Thoracic aorta (tissue), 2 donors: Measurements from ENCODE around the gene GSG1. TPM values are rescaled to one million over a fixed set of nuclear protein-coding genes. Genes with fewer than 3 reads are reported as not detected.

Experiments used
- ATAC-seq: fragments of 150-250 bp; one replicate; pipeline ENCODE4 v1.8.0; 2017; ENCODE audit warnings: low read depth; ENCODE audit not compliant: insufficient number of reproducible peaks, low FRiP score
- DNase-seq: peaks from one replicate; pipeline ENCODE4 v3.0.0-alpha.2; 2020; ENCODE audit warnings: low spot score
- H3K27ac ChIP-seq, 2 donors: fragments of 200-600 bp; sonication (generic); 1 replicate in 1 of 2; 2 replicates in 1 of 2; pipeline ENCODE4 v1.5.1; 2016; ENCODE audit warnings: mild to moderate bottlenecking in 2 of 2, moderate library complexity in 2 of 2
- H3K27me3 ChIP-seq: fragments of 200-600 bp; sonication (generic); replicated peaks from 2 replicates; pipeline ENCODE4 v1.6.0; 2016; ENCODE audit warnings: mild to moderate bottlenecking; ENCODE audit not compliant: insufficient read depth
- H3K36me3 ChIP-seq: fragments of 200-600 bp; sonication (generic); one replicate; pipeline ENCODE4 v1.5.1; 2016
- H3K4me1 ChIP-seq, 2 donors: fragments of 200-600 bp; sonication (generic); 1 replicate in 1 of 2; 2 replicates in 1 of 2; pipeline versions ENCODE4 v1.5.1 to v1.6.0; 2016; ENCODE audit warnings: low read depth in 2 of 2, mild to moderate bottlenecking in 1 of 2; ENCODE audit not compliant: control insufficient read depth in 1 of 2
- H3K4me3 ChIP-seq: fragments of 200-600 bp; sonication (generic); 2 replicates; pipeline ENCODE4 v1.5.1; 2016; ENCODE audit warnings: mild to moderate bottlenecking
- H3K9me3 ChIP-seq: fragments of 200-600 bp; sonication (generic); 2 replicates; pipeline ENCODE4 v1.5.1; 2016
- total RNA-seq, 2 donors: library from RNA; depleted of rRNA; stranded (reverse); fragments of >200 nt; gene quantifications; one replicate each; pipeline versions ENCODE4 v1.1.0 to v1.2.3, GENCODE V29; 2016
- TF ChIP-seq, protein P1 (sequence below): fragments of 200-600 bp; sonication (generic); IDR thresholded peaks from one replicate; pipeline ENCODE4 v1.5.1; 2019; ENCODE audit warnings: antibody characterized with exemption

GSG1 gene
- total RNA-seq, 2 donors from 2014 or later: not detected

DNA sequence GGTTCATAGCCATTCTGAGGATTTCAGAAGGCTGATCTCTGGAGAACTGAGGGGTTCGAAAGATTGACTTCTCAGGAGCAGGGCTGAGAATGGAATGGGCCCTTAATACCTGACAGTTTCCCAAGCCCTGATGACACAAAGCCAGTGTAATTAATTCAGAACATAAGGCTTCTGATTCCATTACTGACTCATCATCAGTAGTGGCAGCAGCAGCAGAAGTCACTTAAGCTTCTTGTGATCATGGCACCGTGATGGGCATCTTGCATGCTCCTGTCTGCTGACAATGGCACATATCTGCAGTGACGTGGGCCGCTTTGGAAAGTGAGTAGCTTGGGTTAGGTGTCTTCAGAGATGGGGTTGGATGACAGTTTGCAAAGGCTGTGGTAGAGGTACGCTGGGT lies 38.2 kb upstream of the GSG1 start:
- H3K27me3 ChIP-seq: no peaks in the 10 kb centered on the region
- H3K27ac ChIP-seq: no peak overlapping the region
- no peak for DNase-seq
- TF ChIP-seq, protein P1, sequence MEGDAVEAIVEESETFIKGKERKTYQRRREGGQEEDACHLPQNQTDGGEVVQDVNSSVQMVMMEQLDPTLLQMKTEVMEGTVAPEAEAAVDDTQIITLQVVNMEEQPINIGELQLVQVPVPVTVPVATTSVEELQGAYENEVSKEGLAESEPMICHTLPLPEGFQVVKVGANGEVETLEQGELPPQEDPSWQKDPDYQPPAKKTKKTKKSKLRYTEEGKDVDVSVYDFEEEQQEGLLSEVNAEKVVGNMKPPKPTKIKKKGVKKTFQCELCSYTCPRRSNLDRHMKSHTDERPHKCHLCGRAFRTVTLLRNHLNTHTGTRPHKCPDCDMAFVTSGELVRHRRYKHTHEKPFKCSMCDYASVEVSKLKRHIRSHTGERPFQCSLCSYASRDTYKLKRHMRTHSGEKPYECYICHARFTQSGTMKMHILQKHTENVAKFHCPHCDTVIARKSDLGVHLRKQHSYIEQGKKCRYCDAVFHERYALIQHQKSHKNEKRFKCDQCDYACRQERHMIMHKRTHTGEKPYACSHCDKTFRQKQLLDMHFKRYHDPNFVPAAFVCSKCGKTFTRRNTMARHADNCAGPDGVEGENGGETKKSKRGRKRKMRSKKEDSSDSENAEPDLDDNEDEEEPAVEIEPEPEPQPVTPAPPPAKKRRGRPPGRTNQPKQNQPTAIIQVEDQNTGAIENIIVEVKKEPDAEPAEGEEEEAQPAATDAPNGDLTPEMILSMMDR: no peak
- H3K4me1 ChIP-seq: peaks cover 0 to 7% of the 10 kb centered on the region in 2 donors
- ATAC-seq: no peak
- no peaks in the 10 kb centered on the region for H3K36me3 ChIP-seq
- H3K9me3 ChIP-seq: no peaks in the 10 kb centered on the region
- H3K4me3 ChIP-seq: no peak overlapping the region

DNA sequence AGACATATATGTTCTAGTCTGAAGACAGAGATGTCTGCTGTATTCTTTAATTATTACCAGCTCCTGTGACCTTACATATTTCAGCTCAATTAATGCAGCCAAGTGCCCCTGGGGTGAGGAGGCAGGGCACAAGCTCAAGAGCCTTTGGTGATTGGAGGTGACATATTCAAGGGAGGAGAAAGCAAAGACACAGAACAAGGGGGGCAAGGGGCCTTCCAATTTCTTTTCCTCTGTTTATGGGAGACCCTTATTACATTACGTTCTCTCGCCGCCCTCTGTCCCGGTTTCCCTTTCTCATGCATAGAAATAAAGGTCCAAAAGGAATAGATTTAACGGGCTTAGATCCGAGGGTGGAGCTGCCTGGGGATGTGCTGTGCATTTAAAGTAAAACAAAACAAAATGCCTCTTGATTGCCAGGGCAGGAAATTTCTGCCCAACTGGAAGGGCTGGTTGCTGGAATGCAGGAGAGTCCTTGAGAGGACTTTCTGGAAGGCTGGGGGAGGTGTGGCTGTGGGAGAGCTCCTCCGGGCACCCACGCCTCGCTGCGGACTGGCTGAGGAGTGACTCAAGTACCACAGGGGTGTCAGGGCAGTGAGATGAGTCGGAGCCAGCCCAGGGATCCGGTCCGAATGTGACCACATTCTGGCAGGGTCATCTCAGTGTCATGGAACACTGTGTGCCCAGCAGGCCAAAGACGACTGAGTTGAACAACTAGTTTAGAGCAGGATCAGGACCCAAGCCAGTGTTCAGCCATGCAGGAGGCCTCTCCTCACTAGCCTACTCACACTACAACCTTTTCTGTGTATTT lies 32.1 kb upstream of the GSG1 start:
- ATAC-seq (no peak), DNase-seq (peak; percentile 38)

DNA sequence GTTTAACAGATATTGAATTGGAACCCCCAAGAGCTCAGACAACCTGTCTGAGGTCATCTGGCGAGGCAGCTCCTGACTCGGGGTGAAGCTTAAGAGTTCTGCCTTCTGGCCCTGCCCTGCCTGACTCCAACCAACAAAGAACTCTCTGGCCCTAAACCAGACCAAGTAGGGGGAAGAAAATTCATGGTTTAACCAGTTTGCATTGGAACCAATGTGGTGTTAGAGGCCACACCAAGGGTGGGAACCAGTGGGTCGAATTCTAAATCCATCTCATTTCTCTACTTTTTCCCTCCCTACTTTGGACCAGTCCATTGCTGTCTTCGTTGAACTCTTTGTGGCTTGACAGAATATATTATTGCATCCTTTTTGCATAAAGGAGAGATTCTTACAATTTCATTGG lies 30.4 kb upstream of the GSG1 start:
- DNase-seq (no peak), ATAC-seq (no peak)
- Histone ChIP-seq H3K27ac (no peak overlapping the region), H3K9me3 (no peaks in the 10 kb centered on the region), H3K4me3 (no peak overlapping the region), H3K36me3 (no peaks in the 10 kb centered on the region), H3K27me3 (no peaks in the 10 kb centered on the region), H3K4me1 (peaks cover 0 to 7% of the 10 kb centered on the region in 2 donors)
- TF ChIP-seq, protein P1: no peak

More for the DNA sequence above, 32.1 kb upstream of the GSG1 start:
- Histone ChIP-seq H3K27ac (no peak overlapping the region), H3K4me1 (peaks cover 0 to 7% of the 10 kb centered on the region in 2 donors), H3K4me3 (no peak overlapping the region), H3K36me3 (no peaks in the 10 kb centered on the region), H3K27me3 (no peaks in the 10 kb centered on the region), H3K9me3 (no peaks in the 10 kb centered on the region)
- TF ChIP-seq, protein P1: no peak

DNA sequence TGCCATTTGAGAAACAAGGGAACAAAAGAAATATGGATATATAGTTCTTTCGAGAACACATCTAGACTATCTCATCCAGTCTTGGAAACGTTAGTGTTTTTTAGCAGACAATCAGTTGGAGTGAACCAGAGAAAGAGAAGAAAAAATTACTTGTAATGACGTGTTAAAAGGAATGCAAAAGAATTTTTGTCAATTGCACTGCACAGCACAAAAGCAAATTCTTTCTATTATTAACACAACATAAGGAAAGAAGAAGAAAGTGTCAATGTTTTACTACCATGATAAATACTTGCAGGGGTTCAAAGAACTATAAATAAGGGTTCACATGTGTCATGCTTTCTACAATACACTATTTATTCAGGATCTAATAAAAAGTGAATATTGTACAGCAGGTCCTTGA lies 27.5 kb upstream of the GSG1 start:
- Histone ChIP-seq H3K4me1 (peaks cover 0 to 7% of the 10 kb centered on the region in 2 donors), H3K9me3 (no peaks in the 10 kb centered on the region), H3K4me3 (no peak overlapping the region), H3K27ac (no peak overlapping the region), H3K27me3 (no peaks in the 10 kb centered on the region), H3K36me3 (no peaks in the 10 kb centered on the region)
- TF ChIP-seq, protein P1: no peak
- no peak for ATAC-seq
- DNase-seq: no peak

DNA sequence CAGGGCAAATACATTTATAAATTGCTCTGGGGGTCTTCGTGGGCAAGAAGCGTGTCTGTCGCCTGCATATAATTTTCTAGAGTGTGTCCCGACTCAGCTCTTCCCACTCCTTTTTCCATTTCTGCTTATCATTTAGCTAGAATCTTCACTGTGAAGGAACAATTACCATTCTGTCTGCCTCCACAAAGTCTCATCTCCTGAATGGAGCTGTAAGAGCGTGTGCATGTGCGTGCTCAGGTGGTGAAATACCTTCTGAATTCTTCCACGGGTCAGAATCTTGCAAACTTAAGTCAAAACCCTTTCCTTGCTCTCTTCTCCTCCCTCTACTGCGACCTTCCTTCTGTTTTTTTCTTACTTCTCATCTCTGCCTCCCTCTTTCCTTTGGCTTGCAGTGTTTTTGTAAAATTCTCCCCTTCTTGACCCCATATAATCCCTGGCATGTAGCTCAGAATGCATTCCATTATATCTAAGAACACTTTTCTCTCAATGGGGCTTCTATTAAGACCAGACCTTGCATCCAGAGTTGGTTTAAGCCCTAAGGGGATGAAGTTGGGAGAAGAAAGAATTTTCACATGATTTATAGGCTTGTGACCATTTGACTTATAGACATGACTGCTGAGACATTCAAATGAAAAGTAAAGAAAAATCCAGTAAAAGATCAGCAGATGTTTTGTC lies 25.0 kb upstream of the GSG1 start:
- H3K27ac ChIP-seq: no peak overlapping the region
- no peak for DNase-seq
- TF ChIP-seq, protein P1: no peak

More for the DNA sequence above, 25.0 kb upstream of the GSG1 start:
- Histone ChIP-seq H3K36me3 (no peaks in the 10 kb centered on the region), H3K27me3 (no peaks in the 10 kb centered on the region), H3K4me3 (no peak overlapping the region), H3K9me3 (no peaks in the 10 kb centered on the region), H3K4me1 (no peaks in the 10 kb centered on the region)
- no peak for ATAC-seq
